LNCaP clone FGC (cell line): ENCODE data around the gene LDLRAP1.
A peak's percentile ranks its signal among the peaks of the same experiment; 100 is the strongest.

Experiments used
- DNase-seq: peaks from one replicate; pipeline ENCODE4 v3.0.0-alpha.2; 2011; ENCODE audit warnings: low read depth
- H3K4me3 ChIP-seq: 2 replicates; pipeline ENCODE4 v1.5.1; 2011; ENCODE audit warnings: mild to moderate bottlenecking, low read depth, low read length, control low read depth
- CTCF ChIP-seq: IDR thresholded peaks from 2 replicates; pipeline ENCODE4 v1.5.1; 2012; ENCODE audit warnings: mild to moderate bottlenecking; ENCODE audit not compliant: control insufficient read depth, insufficient read depth; ENCODE audit errors: extremely low read depth

The LDLRAP1 gene

DNA sequence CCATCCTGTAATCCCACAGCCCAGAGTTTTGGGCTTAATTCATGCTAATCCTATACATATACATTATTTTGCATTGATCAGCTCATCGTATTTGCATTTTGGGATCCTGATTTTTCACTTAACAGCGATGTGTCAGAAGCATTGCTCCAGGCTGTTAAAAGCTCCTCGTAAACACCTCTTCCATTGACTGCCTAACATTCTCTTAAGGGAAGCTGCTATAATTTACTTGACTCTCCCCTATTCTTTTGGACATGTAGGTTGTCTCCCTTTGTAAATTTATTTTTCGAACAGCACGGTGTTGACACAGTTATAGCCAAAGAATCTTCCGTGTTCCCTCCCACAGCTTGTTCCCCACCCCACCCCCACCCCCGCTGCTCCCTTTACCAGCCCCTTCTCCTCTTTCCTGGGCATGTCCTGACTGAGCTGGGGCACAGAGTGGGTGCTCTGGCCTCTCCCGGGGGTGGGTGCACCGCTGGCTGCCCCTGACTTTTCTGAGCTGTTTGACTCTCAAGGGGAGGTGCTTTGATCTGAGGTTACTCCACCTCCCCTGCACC, 22.8 kb downstream of the LDLRAP1 start:
- peak; percentile 8 for DNase-seq
- no peak overlapping the region for H3K4me3 ChIP-seq

GRCh38 chr1:25566730-25567341, 23.4 kb downstream of the LDLRAP1 start:
- peak; percentile 11 for DNase-seq
- H3K4me3 ChIP-seq = no peak overlapping the region
- TF ChIP-seq CTCF = peak; percentile 19

More for the DNA sequence above, 22.8 kb downstream of the LDLRAP1 start:
- TF ChIP-seq CTCF = no peak

DNA sequence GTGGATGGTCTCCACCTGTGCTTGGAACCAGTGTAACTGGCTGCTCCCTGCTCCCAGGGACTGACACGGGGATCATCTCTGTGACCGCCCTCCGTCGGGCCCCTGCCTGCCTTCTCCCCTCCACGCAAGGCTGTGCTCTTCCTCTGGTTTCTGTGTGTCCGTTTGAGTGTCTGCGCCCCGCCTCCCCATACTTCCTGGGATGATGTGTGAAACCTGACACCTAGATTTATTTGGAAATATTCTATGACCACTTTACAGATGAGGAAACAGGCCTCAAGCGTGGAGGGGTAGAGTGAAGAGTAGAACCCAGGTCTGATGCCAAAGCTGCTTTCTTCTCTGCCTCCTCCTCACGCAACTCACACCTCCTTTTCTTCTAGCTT, 24.3 kb downstream of the LDLRAP1 start:
- no peak for TF ChIP-seq CTCF
- no peak for DNase-seq
- H3K4me3 ChIP-seq = no peak overlapping the region

DNA sequence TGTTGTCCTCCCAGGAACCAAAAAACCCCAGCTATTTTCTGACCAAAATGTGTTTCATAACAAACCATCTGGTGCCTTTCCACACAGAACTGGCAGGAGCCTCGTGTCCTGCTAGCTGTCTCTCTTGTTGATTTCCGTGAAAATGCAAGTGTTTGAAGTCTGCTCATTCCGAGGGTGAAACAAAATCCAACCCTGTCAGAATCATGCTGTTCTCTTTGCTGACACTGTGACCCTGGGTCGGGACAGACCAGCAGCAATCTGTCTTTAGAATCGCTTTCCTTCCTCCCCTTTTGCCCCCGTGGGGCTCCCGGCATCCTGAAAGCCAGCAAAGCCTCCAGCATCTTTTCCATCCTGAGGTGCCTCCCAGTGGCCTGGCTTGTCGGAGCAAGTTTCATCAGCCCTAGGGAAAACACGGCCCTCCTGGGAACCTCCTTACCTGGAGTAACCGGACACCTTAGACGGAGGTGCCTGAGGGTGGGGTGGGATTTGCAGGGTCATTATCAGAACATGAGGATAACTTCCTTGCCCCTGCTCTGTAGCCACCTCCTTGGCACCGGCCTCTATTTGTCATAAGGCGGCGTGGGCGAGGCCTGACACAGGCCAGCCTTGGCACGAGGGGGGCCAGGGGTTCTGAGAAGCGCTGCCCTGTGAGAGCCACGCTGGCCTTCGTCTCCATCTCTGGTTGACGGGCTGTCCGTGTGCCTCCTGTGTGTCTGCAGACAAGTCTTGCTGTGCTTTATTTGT, 24.9 kb downstream of the LDLRAP1 start:
- DNase-seq = peak; percentile 34
- TF ChIP-seq CTCF = no peak
- no peak overlapping the region for H3K4me3 ChIP-seq

- TF ChIP-seq CTCF = no peak
- DNase-seq = no peak
- H3K4me3 ChIP-seq = no peak overlapping the region
Measured at GRCh38 chr1:25568834-25569596, 25.6 kb downstream of the LDLRAP1 start.

DNA sequence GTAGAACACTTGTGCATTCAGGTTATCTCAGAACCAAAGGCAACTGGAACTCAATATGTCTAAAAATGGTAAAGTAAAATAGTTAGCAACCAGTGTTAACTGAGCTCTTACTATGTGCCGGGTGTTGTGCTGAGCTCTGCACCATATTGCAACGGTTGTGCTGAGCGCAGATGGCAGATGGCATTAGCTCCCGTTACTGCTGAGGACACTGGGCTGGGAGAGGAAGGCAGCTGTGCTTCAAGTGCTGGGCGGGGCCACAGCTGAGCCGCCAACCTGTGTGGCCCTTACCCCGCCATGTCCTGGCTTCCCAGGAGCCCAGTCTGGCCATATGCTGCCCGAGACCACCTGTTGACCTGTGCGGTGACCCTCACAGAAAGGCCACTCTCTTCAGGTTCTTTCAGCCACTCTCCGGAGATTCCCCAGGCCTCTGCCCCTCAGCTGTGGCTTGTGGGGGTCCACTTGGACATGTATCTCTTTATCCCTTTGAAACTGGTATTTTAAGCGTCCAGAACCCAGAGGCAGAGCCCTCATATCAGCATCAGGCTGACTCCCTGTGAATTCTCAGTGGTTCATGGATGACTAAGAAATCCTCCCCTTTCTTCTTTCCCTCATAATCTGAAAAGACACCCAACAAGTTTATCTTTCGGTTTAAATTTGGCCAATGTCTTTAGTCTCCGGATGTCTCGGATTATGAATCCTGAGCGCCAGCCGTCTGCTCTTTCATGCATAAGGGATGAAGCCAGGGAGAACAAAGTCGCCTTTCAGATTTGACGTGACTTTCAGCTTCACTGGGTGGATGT, 26.4 kb downstream of the LDLRAP1 start:
- no peak for DNase-seq

More for the DNA sequence above, 26.4 kb downstream of the LDLRAP1 start:
- no peak overlapping the region for H3K4me3 ChIP-seq
- no peak for TF ChIP-seq CTCF
